GM12873 (cell line): ENCODE results near the gene OPRM1.

Experiments used
- CTCF ChIP-seq: IDR thresholded peaks from 2 replicates; pipeline ENCODE4 v1.5.1; 2012; ENCODE audit warnings: low read depth, mild to moderate bottlenecking, moderate library complexity, low read length, control low read depth; ENCODE audit not compliant: insufficient read depth; ENCODE audit errors: missing control alignments

Gene OPRM1

DNA sequence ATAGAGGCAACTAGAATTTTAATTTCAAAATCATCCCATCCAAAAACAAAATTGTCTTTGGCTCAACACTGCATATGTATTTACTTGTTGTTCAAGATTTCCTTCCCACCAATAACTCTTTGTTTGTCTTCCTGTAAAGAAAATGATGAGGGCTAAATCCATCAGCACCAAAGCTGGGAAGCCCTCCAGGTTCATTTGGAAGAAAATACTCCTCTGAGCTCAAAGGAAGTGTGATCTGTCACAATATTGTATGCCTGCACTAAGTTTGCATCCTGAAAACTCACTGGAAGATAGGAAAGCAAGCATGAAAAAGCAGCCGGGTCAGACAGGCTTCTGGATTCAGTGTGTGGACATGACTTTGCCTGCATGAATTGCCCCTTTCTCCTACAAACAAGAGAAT, 28.7 kb upstream of the OPRM1 start:
- no peak for TF ChIP-seq CTCF

DNA sequence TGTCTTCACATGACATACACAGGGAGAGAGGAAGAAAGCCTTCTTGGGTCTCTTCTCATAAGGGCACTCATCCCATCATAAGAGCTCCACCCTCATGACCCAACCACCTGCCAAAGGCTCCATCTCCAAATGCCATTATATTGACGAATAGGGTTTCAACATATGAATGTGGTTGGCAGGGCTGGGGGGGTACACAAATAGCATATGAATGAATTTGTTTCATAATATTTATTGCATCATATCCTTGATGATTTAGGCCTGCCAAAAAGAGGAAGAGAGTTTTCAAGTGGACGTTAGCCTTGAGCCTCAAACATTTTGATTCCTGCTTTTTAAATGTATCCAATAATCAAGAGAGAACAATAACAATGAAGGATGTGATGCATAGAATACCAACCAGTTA, 26.2 kb upstream of the OPRM1 start:
- TF ChIP-seq CTCF: no peak

DNA sequence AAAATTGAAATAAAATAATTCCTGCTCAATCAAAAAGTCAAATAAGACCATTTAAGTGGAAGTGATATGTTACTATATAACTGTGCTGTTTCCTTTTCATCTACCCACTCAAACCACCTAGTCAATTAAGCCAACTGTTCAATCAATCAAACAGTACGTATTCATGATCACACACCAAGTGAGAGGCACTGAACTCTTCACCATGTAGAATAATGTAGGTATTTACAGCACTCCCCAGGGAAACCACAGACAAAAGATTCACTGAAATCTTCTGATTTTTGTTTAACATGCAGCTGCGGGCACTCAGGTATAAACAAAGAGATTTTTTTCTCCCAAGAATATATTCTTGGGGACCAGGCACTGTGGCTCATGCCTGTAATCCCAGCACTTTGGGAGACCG, 21.3 kb upstream of the OPRM1 start:
- TF ChIP-seq CTCF: no peak

DNA sequence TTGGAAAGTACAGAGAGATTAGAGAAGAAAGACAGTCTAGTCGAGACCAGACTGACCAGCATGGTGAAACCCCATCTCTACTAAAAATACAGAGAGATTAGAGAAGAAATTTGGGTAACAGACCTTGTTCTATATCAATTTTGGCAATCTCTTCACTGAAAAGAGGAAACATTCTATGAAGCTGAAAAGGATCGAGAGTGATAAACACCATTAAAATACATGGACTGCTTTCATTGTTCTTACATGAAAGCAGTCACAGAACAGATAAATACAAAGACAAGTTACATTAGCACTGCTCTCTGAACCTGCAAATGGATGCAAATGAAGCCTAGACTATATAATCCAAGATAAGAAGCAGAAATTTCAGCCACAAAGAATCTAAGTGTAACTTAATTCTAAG, 8.4 kb upstream of the OPRM1 start:
- TF ChIP-seq CTCF: no peak

DNA sequence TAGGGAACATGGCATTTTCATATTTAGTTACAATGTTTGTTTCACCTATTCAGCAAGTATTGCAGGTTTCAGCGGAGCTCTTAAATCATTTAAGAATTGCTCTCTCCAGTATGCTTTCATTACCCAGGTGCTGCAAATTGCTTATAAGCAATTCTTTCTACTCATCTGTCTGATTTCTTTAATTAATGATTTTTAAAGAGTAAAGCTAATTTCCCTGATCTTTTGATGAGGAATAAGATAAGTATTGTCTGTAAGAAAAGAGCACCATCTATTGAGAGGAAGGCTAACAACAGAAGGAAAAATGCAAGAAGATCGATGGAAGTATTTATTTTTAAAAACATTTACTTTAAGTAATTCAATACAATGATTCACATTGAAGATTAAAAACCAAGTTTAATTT, 2.0 kb downstream of the OPRM1 start:
- no peak for TF ChIP-seq CTCF

DNA sequence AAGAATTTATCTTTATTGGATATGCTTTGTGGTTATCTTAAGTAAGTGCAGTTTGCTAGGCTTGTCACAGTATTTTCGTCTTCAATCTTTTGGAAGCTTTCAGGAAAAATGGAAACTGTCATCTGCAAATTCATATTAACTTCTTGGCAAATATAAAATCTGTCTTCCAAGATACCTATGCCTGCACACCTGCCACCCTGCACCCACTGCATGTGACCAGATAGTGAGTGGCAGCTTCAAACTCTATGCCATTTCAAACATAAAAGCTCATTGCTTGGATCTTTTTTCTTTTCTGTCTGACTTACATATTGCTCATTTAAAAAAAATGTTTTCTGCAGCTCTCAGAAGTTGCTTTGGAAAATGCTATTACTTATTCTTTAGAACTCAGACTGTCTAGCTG, 14.1 kb downstream of the OPRM1 start:
- no peak for TF ChIP-seq CTCF

DNA sequence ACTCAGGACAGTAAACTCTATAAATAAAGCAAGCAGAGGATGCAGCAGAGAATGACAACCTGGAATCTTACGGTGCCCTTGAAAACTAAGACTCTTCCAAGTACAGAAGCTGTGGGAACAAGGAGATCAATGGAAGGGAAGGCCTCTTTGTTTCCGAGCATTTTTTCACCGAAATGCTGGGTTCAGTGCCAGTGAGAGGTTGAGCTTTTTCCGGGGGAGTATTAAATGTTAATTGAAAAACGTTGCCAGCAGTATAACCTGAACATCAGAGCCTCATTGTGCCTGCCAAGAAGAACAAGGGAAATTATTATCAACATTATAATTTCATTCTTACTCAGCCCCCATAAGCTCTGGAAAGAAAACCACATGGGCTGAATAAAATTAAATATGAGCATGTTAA, 17.5 kb downstream of the OPRM1 start:
- TF ChIP-seq CTCF: no peak

DNA sequence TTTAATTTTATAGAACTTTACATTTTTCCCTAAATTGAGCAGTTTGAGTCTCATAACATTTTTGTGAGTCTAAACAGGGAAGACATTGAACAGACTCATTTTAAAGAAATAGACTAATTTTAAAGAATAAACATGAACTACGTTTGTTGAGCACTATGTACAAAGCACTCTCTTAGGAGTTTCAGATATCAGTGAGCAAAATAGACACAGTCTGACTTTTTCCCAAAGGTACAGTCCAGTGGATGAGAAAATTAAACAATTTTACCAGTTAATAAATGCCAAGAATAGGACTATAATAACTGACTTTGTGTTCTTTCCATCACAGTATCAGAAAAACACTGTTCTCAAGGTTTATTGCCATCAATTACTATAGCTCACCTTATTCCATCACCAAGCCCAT, 18.1 kb downstream of the OPRM1 start:
- no peak for TF ChIP-seq CTCF
